A549 (cell line): ENCODE measurements around the gene TRIM65. TPM values are rescaled to one million over a fixed set of nuclear protein-coding genes. Genes with fewer than 3 reads are reported as not detected.

Source experiments
- ATAC-seq, 2 experiments: fragments of 200-7000 bp in 1 of 2; fragments of >200 bp in 1 of 2; cut with Nextera tagmentation in 1 of 2; cut with Tn5 transposase in 1 of 2; 3 replicates each; pipeline versions ENCODE4 v1.8.0 to v1.9.1; 2018 to 2020; ENCODE audit warnings: mild to moderate bottlenecking in 1 of 2, moderate library complexity in 1 of 2
- CTCF ChIA-PET: fragments of 300-600 bp; sonication (Branson Sonifier 250); formaldehyde crosslinking; extraction: SDS; loops from one replicate; lab custom pipeline; 2021; ENCODE audit warnings: antibody characterized with exemption, inconsistent platforms; lab: Yijun Ruan, JAX
- POLR2A ChIA-PET: fragments of 350-600 bp; formaldehyde crosslinking; extraction: SDS; loops from one replicate; lab custom pipeline; 2021; ENCODE audit warnings: antibody characterized with exemption, inconsistent platforms; lab: Yijun Ruan, JAX
- DNase-seq, 2 experiments: peaks; one replicate each; pipeline versions ENCODE4 v3.0.0 to v3.0.0-alpha.2; 2011 to 2016; ENCODE audit warnings: low read depth in 1 of 2, low spot score in 1 of 2
- FAIRE-seq: peaks from 2 replicates; lab custom pipeline; 2011; peaks lifted over from hg19 to GRCh38; lab: Jason Lieb, UNC
- H3K27ac ChIP-seq, 2 experiments: fragments of >200 bp; sonication (Bioruptor Twin); formaldehyde crosslinking; 3 replicates each; pipeline ENCODE4 v1.5.1; 2016 to 2017
- H3K4me1 ChIP-seq: fragments of >200 bp; sonication (Bioruptor Twin); formaldehyde crosslinking; 3 replicates; pipeline ENCODE4 v1.6.1; 2016
- H3K4me2 ChIP-seq: fragments of >200 bp; sonication (Bioruptor Twin); formaldehyde crosslinking; 3 replicates; pipeline ENCODE4 v1.6.1; 2016
- H3K4me3 ChIP-seq: fragments of >200 bp; sonication (Bioruptor Twin); formaldehyde crosslinking; 3 replicates; pipeline ENCODE4 v1.5.1; 2016
- H3K9me3 ChIP-seq: fragments of >200 bp; sonication (Bioruptor Twin); formaldehyde crosslinking; 3 replicates; pipeline ENCODE4 v1.6.1; 2016
- EHMT2 ChIP-seq: fragments of 200-600 bp; sonication (generic); IDR thresholded peaks from 2 replicates; pipeline ENCODE4 v1.6.1; 2016; ENCODE audit warnings: antibody characterized with exemption, low read depth, mild to moderate bottlenecking, moderate library complexity
- EP300 ChIP-seq, 2 experiments: fragments of >200 bp; sonication (Bioruptor Twin); formaldehyde crosslinking; IDR thresholded peaks; 2 replicates in 1 of 2; 3 replicates in 1 of 2; pipeline ENCODE4 v1.6.1; 2016 to 2017
- ESRRA ChIP-seq: fragments of 150-350 bp; IDR thresholded peaks from 2 replicates; pipeline ENCODE4 v1.6.1; 2014; ENCODE audit warnings: mild to moderate bottlenecking, low read length, borderline replicate concordance
- FOSB ChIP-seq: fragments of 250-450 bp; sonication (Bioruptor Pico); IDR thresholded peaks from 2 replicates; pipeline ENCODE4 v1.5.0; 2020; ENCODE audit warnings: mild to moderate bottlenecking, moderate library complexity
- GATA3 ChIP-seq: IDR thresholded peaks from 2 replicates; pipeline ENCODE4 v1.6.1; 2012; ENCODE audit warnings: borderline replicate concordance
- HEYL ChIP-seq: fragments of 250-450 bp; sonication (Bioruptor Pico); IDR thresholded peaks from 2 replicates; pipeline ENCODE4 v1.8.0; 2021; ENCODE audit warnings: mild to moderate bottlenecking, moderate library complexity
- HOXA7 ChIP-seq: fragments of 250-450 bp; sonication (Bioruptor Pico); IDR thresholded peaks from 2 replicates; pipeline ENCODE4 v1.5.0; 2020; ENCODE audit warnings: mild to moderate bottlenecking, moderate library complexity
- KDM1A ChIP-seq: fragments of 200-600 bp; sonication (generic); IDR thresholded peaks from 2 replicates; pipeline ENCODE4 v1.6.1; 2016; ENCODE audit warnings: low read depth, mild to moderate bottlenecking
- MAZ ChIP-seq: fragments of 150-350 bp; IDR thresholded peaks from 2 replicates; pipeline ENCODE4 v1.6.1; 2014; ENCODE audit warnings: antibody characterized with exemption, low read depth, low read length, borderline replicate concordance
- NPAS2 ChIP-seq: fragments of 250-450 bp; sonication (Bioruptor Pico); IDR thresholded peaks from 2 replicates; pipeline ENCODE4 v1.8.0; 2022; ENCODE audit warnings: mild to moderate bottlenecking, moderate library complexity, borderline replicate concordance
- POLR2A ChIP-seq: IDR thresholded peaks from 2 replicates; pipeline ENCODE4 v1.6.1; 2012; ENCODE audit warnings: mild to moderate bottlenecking, low read length
- RARB ChIP-seq: fragments of 250-450 bp; sonication (Bioruptor Pico); IDR thresholded peaks from 2 replicates; pipeline ENCODE4 v1.8.0; 2021; ENCODE audit warnings: mild to moderate bottlenecking, moderate library complexity
- REST ChIP-seq: fragments of 200-600 bp; sonication (generic); IDR thresholded peaks from 2 replicates; pipeline ENCODE4 v1.6.1; 2016; ENCODE audit warnings: antibody characterized with exemption, mild to moderate bottlenecking, moderate library complexity
- RFX5 ChIP-seq: fragments of 450-650 bp; IDR thresholded peaks from 2 replicates; pipeline ENCODE4 v1.7.1; 2014; ENCODE audit warnings: antibody characterized with exemption, mild to moderate bottlenecking, moderate library complexity
- SMC3 ChIP-seq: fragments of >200 bp; sonication (Bioruptor Twin); formaldehyde crosslinking; IDR thresholded peaks from 3 replicates; pipeline ENCODE4 v1.6.1; 2018; ENCODE audit warnings: inconsistent platforms
- SREBF2 ChIP-seq: fragments of 450-650 bp; IDR thresholded peaks from 2 replicates; pipeline ENCODE4 v1.6.1; 2014; ENCODE audit warnings: mild to moderate bottlenecking, moderate library complexity
- ZNF302 ChIP-seq: fragments of 250-450 bp; sonication (Bioruptor Pico); IDR thresholded peaks from 2 replicates; pipeline ENCODE4 v1.9.0; 2021; ENCODE audit warnings: inconsistent platforms, mild to moderate bottlenecking, moderate library complexity
- WGBS: methylation state at CpG from one replicate; pipeline ENCODE4 v1.1.6; 2017; ENCODE audit errors: missing lambda C conversion rate; 5-methylcytosine and 5-hydroxymethylcytosine counted together
- polyA plus RNA-seq, 4 experiments: library from polyadenylated mRNA; depleted of rRNA in 3 of 4; stranded (reverse); fragments of >200 nt; fragmentation: RNase III in 1 of 4; extraction: RNeasy Plus Mini Kit Qiagen cat#74134 plus additional on column Dnase treatment in 1 of 4; gene quantifications; 2 replicates in 3 of 4; 3 replicates in 1 of 4; pipeline ENCODE4 v1.2.3, GENCODE V29; 2011 to 2017
- TF ChIP-seq, protein P1 (sequence below): fragments of >200 bp; sonication (Bioruptor Twin); formaldehyde crosslinking; IDR thresholded peaks from 3 replicates; pipeline ENCODE4 v1.5.1; 2016
- TF ChIP-seq, protein P2 (sequence below): fragments of 250-450 bp; sonication (Bioruptor Pico); IDR thresholded peaks from 2 replicates; pipeline ENCODE4 v1.5.0; 2021; ENCODE audit warnings: mild to moderate bottlenecking, moderate library complexity, borderline replicate concordance
- TF ChIP-seq, protein P3 (sequence below): fragments of >200 bp; sonication (Bioruptor Twin); formaldehyde crosslinking; IDR thresholded peaks from 3 replicates; pipeline ENCODE4 v1.6.1; 2016

TRIM65 gene
- polyA plus RNA-seq, 2 of the 4 experiments (the other 2 are of a cell fraction), result 13.5 to 30.2 TPM

DNA sequence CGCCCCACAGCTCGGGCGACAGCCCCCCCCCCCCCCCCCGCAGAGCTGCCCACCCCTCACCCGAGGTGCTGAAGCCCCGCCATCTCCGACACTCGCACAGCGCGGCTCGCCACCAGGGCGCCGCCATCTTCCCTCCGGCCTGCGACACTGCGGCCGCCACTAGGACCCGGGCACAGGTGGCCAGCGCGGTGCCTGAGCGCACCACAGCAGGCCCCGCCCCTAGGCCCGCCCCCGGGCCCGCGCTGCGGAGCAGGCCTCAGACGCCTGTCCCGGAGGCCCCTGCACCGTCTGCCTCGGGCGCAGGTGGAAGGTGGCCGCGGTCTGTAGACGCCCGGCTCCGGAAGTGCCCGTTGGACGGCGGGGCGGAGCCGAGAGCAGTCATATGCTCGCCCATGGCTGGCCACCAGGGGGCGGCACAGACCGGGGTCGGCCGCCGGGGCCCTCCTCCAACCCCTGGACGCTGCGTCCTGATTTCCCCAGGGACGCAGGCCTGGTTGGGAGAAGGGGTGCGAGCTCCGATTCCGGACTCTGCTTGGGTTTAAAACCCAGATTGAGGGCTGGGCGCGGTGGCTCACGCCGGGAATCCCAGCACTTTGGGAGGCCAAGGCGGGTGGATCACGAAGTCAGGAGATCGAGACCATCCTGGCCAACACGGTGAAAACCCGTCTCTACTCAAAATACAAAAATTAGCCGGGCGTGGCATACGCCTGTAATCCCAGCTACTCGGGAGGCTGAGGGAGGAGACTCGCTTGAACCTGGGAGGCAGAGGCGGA is 8.2 kb upstream of the TRIM65 start, which contains the start of gene MRPL38 (continued):
- TF ChIP-seq EHMT2, result no peak
- peak; percentile 50; the same call in 1 of the 2 replicates for TF ChIP-seq RFX5
- no peak for TF ChIP-seq SREBF2
- no peak for TF ChIP-seq HEYL
- peak; percentile 23; the same call in 1 of the 2 replicates for TF ChIP-seq MAZ
- TF ChIP-seq, protein P1, sequence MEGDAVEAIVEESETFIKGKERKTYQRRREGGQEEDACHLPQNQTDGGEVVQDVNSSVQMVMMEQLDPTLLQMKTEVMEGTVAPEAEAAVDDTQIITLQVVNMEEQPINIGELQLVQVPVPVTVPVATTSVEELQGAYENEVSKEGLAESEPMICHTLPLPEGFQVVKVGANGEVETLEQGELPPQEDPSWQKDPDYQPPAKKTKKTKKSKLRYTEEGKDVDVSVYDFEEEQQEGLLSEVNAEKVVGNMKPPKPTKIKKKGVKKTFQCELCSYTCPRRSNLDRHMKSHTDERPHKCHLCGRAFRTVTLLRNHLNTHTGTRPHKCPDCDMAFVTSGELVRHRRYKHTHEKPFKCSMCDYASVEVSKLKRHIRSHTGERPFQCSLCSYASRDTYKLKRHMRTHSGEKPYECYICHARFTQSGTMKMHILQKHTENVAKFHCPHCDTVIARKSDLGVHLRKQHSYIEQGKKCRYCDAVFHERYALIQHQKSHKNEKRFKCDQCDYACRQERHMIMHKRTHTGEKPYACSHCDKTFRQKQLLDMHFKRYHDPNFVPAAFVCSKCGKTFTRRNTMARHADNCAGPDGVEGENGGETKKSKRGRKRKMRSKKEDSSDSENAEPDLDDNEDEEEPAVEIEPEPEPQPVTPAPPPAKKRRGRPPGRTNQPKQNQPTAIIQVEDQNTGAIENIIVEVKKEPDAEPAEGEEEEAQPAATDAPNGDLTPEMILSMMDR, result peak; percentile 99
- no peak for TF ChIP-seq NPAS2 (CRISPR knock-in tag)

- H3K4me1 ChIP-seq, result peaks cover 22% of the 10 kb centered on the region
- H3K4me2 ChIP-seq, result no peak overlapping the region
- no peak overlapping the region for H3K27ac ChIP-seq
- FAIRE-seq, result no peak
- H3K4me3 ChIP-seq, result no peak overlapping the region
- DNase-seq, result no peak
- 95% methylated on average over 6 of the region's 6 CpGs for WGBS
- H3K9me3 ChIP-seq, result no peaks in the 10 kb centered on the region
- POLR2A ChIA-PET, result interaction anchor here (0.5 to 3.2 kb wide), 2 partner anchors 25 to 556 kb away, joined by 3 to 18 read pairs; partner anchors contain the start of gene TRIM47
- CTCF ChIA-PET, result interaction anchor here (1.1 to 22.8 kb wide), 6 partner anchors 9 to 119 kb away, joined by 3 to 513 read pairs (median 40); partner anchors contain the start of genes CDK3, TRIM47 and TRIM65
- TF ChIP-seq POLR2A (no peak), HOXA7 (CRISPR knock-in tag) (no peak), ZNF302 (CRISPR knock-in tag) (no peak), GATA3 (no peak), SMC3 (no peak), EP300 (IDR thresholded peaks at IDR 0.05) (no peak), REST (no peak), KDM1A (no peak), FOSB (CRISPR knock-in tag) (no peak), ESRRA (no peak), MAZ (no peak), EHMT2 (no peak), RARB (CRISPR knock-in tag) (no peak)
- TF ChIP-seq, protein P2, sequence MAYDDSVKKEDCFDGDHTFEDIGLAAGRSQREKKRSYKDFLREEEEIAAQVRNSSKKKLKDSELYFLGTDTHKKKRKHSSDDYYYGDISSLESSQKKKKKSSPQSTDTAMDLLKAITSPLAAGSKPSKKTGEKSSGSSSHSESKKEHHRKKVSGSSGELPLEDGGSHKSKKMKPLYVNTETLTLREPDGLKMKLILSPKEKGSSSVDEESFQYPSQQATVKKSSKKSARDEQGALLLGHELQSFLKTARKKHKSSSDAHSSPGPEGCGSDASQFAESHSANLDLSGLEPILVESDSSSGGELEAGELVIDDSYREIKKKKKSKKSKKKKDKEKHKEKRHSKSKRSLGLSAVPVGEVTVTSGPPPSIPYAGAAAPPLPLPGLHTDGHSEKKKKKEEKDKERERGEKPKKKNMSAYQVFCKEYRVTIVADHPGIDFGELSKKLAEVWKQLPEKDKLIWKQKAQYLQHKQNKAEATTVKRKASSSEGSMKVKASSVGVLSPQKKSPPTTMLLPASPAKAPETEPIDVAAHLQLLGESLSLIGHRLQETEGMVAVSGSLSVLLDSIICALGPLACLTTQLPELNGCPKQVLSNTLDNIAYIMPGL (CRISPR knock-in tag), result no peak
- TF ChIP-seq, protein P3, sequence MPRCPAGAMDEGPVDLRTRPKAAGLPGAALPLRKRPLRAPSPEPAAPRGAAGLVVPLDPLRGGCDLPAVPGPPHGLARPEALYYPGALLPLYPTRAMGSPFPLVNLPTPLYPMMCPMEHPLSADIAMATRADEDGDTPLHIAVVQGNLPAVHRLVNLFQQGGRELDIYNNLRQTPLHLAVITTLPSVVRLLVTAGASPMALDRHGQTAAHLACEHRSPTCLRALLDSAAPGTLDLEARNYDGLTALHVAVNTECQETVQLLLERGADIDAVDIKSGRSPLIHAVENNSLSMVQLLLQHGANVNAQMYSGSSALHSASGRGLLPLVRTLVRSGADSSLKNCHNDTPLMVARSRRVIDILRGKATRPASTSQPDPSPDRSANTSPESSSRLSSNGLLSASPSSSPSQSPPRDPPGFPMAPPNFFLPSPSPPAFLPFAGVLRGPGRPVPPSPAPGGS, result no peak
- ATAC-seq, result no peak
Measured at GRCh38 chr17:75902406-75902805, 5.7 kb upstream of the TRIM65 start.
